ENCODE measurements around the gene GRIK4.

GRIK4 gene

DNA sequence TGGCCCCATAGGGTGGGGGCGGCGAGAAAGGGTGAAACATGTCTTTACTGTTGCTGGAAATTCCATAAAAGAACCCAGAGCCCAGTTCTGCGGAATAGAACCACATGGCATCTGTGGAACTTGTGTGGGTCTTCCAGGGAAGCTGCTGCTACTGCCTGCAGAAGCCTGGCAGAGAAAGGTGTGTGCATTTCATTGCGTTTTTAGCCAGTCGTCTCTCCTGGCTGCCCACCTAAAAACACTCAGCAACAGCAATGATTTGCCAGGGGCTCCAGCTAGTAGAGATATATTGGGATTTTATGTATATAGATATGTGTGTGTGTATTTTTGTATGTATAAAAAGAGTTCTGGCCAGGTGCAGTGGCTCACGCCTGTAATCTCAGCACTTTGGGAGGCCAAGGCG is 385.1 kb downstream of the GRIK4 start:
- DNase-seq: no peak

DNA sequence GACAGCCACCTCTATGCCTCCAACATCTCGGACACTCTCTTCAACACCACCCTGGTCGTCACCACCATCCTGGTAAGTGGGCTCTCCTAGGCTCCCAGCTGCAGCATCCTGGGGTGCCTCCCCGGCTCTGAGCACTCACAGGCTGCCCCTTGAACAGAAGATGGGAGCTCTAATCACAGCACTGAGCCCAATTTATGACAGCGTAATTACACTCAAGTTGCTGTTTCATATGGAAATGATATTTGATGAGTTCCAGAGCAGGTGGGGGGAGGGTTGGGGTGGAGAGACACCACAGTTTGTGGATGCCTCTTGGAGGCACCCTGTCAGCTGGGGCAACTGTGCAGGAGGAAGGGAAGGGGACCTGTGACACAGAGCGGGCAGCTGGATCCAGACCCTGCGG is 387.0 kb downstream of the GRIK4 start:
- DNase-seq: no peak

DNA sequence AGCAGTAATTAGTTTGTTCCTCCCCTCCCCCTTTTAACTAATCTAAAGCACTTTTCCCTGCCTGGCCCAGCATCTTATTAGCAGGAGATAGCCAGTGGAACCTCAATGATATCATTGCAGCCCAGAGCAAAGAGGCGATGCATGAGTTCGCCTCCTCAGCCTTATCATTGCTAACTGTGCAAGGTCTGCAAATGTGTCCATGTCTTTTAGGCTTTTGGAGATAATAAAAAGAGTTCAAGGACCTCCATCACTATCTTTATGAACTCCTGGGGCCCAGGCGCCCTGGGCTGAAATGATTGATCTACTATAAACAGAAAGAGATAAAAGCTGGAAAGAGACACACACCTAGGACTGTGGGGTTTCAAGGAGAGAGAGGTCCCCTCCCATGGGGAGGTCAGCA is 388.2 kb downstream of the GRIK4 start:
- peak; percentile 73 for DNase-seq

DNA sequence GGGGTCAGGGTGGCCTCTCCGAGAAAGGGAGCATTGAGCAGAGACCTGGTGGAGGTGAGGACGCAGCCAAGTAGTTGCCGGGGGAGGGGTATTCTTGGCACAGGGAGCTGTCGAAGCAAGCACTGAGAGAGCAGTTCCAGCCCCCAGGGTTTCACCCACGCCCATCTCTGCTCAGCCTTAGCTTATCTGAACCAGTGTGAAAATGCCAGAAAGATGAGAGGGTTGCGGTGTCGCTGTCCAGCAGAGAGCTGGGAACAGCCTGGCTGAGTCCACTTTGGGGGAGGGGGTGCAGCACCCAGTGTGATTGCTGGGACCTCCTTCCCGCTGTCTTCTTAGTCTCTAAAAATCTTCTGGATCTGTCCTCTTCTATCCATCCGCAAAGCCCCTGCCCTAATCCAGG is 389.1 kb downstream of the GRIK4 start:
- DNase-seq: peak; percentile 16

DNA sequence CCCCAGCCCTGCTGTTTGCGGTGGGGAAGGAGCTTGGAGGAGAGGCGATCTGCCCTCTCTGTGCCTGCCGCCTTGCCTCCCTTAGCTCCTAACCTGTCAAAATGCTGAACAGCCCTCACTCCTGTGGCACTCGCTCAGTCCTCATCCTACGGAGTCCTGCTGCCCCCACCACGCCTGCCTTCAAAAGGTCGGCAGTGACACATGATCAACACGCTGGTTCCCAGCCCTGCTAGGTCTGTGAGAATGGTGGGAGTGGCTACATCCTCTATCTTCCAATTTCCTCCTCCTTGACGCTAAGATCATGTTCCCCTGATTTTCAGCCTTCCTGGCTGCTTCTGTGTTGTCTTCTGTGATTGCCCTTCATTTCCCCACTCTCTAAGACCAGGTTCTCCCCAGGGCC is 392.1 kb downstream of the GRIK4 start:
- DNase-seq: no peak

DNA sequence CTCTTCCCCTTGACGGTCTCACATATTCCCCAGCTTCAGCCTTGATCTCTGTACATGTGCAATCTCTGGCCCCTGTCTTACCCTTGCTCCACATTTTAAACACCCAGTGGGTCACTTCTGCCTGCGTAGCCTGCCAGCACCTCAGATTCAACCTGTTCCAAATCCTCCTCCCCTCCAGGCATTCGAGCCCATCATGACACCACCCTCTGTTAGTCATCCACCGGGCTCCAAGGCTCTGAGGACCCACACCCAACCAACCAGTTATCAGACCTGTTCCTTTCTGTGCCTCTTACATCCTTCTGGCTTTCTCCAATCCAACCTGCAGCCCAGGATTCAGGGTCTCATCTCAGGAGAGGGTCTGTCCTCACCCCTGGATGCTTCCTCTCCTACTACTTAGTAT is 392.6 kb downstream of the GRIK4 start:
- DNase-seq: no peak

DNA sequence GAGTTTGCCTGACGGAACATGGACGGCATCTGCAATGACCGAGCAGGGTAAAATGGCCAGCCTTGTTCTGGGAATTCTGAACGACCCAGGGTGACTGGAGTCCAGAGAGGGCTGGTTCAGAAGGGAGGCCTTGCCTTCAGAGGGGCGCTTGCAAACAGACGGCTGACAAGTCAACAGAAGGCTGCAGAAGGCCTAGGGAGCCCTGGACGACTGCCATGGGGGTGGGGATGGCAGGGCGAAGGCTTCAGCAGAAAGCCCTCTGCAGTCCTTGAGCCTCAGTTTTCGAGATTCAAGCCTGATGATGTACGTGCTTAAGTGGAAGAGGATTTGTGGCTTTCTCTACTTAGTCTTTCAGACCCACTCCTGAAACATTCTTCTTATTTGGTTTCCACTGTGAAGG is 395.2 kb downstream of the GRIK4 start:
- DNase-seq: no peak

DNA sequence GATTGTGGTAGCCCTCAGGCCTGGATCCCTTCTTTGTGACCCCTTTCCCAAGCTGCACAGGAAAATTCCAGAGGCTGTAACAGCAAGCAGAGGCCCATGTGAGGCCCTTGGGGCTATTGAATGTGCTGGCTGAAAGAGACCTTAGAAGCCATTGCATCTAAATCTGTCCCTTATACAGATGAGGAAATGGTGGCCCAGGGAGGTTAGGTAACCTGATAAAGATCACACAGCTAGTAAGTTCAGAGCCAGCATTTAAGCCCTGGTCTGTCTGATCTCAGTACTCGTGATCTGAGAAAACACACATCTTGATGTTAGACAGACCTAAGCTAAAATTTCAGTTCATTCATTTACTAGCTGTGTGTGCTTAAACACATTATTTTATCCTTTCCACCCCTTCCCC is 396.4 kb downstream of the GRIK4 start:
- no peak for DNase-seq

DNA sequence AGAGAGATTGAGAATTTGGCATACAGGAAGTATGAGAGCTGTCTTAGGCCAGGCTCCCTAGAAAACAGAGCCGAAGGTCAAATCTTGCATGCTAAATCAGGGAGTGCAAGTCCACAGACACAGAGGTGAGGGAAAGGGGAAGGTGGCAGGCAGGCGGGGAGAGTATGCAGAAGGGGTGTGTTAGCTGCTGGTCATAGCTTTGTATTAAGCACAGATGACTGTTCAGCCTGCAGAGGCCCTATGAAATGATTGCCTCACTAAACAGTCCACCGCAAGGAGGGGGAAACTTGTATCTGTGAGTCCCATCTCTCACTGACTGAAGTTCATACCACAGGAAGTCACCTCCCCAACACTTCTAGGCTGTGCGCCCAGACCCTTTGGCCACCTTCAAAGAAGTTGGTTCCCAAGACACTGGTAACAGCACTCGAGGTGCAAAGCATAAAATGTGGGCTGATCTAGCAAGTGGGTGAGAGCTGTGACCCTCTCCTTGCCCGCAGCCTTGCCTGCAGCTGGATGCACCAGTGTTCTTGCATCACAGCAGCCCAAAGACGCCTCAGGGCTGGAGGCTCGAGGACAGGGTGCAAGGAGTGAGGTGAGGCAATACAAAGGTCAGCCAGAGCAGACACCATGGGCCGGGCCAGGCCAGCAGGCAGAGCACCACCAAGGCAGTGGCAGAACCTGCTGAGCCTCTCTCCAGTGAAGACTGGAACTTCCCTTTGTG is 397.1 kb downstream of the GRIK4 start:
- DNase-seq: peak; percentile 18

DNA sequence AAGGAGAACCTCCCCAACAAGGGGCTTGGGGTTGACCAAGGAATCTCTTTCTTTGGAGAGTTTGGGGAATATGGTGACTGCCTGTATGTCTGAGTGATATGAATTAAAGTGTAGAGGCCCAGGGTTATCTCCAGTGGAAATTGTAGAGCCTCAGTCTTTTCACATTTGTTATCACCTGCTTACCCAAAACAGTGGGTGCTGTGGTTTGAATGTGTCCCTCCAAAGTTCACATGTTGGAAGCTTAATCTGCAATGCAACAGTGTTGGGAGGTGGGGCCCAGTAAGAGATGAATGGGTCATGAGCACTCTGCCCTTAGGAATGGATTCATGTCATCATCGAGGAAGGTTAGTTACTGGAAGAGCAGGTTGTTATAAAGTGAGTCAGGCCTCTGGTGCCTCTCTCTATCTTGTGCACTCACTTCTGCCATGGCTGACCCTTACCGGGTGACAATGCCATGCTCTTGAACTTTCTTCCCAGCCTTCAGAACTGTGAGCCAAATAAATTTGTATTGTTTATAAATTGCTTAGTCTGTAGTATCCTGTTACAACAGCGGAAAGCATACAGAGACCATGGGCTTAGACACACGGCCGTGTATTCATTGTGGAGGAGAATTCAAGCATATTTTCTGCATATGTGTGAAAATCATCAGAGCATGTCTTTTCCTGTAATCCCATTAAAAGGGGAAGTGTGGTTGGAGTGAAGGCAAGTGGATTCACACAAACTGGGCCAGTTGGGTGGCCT is 398.3 kb downstream of the GRIK4 start:
- DNase-seq: peak; percentile 17

DNA sequence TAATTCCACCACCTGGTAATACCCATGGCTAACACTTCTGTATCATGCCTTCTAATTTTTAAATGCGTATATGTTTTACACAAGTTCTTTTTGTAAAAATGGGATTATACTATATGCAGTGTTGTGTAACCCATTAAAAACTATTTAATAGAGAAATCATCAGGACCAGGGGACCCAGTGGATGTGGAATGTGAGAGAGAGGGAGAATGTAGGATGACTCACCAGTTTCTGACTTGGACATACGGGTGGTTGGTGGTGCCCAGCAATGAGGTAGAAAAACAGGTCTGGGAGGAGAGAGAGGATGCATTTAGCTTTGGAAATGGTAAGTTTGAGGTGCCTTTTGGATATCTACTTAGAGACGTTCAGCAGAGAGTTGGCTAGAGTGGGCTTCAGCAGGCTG is 400.4 kb downstream of the GRIK4 start:
- no peak for DNase-seq

DNA sequence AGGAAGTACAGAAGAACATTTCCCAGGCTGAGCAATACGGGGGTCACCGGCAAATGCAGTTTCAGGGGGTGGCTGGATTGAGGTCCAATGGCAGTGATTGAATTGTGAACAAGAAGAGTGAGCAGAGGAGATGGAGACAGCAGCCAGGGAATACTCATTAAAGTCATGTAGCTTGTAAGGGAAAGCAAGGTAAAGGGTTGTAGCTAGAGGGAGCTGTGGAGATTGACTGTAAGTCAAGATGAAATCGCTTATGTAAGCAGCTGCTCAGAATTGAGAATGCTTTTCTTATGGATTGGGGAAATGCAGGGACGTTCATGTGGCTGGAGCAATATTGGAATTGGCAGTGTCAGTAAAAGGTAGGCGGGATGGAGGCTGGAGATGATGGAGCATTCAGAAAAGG is 401.0 kb downstream of the GRIK4 start:
- peak; percentile 37 for DNase-seq

DNA sequence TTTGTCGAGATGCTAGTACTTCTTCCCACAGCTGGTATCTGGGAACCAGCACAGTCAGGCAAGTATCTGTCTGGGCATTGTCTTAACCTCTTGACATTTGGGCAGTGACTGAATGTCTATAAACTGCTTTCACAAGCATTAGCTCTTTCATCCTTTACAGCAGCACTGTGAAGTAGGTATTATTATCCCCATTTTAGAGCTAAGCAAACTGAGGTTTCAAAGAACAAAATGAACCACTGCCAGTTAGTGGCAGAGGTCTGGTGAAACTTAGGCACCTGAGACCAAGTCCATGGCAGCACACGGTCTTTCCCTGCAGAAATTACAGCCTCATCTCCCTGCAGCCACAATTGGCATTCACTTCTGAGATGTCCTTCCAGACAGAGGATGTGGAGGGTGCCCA is 401.4 kb downstream of the GRIK4 start:
- DNase-seq: no peak

DNA sequence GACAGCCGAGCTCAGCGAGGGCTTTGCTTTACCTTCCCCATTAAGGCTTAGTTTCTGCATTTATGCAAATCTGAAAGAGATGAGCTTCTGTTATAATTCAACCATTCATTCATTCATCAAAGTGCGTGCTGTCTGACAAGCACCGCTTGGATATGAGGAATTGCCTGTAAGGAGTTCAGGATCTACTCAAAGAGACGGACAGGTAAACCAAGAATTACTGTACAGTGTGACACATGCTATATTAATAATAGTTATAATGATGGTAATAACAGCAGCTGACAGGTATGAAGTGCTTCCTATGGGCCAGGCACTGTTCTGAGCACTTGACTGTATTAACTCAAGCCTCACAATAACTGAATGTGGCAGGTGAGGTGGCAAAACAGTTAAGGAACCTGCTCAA is 402.5 kb downstream of the GRIK4 start:
- DNase-seq: no peak

DNA sequence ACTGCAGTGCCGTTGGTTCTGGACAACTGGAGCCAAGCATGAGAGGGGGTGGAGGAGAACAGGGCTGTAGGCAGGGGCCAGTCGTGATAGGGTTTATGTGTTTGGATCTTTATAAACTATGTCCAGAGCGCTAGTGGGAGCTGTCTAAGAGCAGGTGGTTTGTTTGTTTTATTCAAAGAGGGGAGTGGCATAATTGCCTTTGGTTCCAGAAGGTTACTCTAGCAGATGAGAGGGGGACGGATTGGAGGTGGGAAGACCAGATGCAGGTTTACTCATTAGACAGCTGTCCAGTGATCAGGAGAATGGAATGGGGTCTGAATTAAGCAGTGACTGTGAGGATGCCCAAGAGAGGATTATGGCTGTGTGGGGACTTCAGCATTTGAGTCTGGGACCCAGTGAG is 403.1 kb downstream of the GRIK4 start:
- DNase-seq: no peak

DNA sequence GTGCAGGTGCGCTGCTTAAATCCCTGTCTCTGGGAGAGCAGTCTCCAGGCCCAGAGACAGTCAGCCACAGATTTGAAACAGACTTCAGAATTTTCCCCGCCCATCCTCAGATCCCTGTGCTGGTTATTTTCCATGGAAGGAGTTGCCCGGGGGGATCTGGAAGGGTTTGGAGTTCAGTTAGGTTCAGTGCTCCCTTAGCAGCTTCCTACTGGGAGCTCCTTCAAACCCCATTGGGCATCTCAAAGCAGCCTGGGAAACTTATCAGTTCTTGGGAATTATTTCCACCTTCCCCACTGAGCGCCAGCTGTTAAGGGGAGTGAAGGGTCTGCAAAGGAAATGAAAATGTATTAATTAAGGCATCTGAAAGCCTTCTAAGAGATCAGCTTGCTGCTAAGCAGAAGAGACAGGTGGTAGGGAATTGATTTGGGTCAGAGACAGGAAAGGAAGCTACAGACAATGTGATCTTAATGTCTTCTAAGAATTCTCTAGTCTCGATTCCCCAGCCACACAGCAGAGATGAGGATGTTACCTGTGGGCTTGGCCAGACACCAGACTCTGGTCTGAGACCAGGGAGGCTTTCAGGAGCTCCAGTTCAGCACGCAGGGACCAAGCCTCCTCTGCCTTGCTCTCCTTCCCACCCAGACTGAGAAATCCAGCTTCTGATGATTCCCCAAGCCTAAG is 406.2 kb downstream of the GRIK4 start:
- DNase-seq: no peak

DNA sequence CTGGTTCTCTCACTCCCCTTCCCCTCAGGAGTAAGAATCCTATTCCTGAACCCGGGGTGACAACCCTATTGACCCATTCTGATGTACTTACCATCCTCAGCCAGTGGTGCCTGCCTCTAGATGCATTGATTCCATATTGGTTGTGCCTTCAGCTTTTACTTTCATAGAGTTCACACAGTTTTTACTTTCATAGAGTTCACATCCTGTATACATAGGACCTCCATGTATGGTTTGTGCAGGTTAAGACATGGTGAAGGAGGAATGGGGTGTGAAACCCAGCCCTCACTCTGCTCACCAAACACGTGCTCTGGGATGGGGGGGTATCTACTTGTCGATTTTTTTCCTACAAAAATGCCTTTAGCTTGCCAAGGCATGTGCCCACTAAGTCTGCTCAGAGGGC is 406.7 kb downstream of the GRIK4 start:
- DNase-seq: no peak

DNA sequence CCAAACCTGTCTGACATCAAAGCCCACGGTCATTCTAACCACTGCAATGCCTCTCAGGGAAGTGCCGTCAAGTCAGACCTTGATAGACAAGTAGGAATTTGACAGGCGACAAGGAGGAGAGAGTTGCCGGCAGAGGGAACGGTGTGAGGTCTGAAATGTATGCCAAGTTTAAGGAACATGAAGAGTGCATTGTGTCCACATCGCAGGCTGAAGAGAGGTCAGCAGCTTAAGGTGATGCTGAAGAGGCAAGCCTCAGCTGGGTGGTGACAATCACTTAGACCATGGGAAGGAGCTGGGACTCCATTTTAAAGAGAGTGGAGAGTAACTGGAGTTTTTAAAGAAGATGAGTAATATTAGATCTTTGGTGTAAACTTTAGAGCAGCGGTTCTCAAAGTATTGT is 407.5 kb downstream of the GRIK4 start:
- DNase-seq: no peak

DNA sequence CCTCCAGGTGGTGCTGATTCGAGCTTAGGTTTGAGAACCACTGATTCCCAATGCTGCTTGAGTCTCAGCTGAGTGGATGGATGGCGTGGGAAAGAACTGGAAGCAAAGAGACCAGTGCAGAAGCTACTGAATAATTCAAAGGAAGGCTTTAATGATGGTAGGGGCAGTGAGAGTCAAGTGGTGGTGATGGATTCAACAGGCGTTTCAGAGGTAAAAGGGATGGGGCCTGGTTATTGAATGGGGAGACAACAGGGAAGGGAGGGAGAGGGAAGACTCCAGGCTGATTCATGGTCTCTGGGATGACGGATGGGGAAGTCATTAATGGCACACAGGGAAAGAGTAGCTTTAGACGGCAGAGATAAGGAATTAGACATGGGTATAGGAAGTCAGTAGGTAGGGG is 408.0 kb downstream of the GRIK4 start:
- no peak for DNase-seq

DNA sequence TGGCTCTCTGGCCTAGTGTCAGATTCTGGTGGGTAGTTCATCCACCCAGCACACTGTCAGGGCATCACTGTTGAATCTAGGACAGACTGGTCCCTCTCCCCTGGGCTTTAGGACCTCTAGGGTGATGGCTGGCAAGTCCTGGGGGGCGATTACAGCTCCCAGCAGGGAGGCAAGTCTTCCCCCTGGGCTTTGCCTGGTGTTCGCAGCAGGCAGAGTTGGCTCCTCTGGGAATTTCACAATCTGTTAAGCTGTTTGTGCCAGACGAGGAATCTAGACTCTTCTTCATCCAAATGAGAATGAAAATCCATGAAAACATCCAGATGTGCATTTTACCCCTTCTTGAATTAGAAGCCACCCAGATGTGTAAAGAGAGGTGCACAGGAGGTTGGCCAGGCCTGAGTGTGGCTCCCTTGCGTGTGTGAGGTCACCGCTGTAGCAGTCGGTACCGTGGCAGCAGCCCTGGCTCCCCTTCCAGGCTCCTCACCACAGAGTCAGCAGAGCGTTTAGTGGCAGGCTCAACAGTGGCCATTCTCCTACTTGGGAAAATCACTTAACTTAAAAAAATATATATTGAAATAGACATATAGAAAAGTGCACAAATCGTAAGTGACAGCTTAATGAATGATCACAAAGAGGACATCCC is 412.4 kb downstream of the GRIK4 start:
- DNase-seq: no peak

DNA sequence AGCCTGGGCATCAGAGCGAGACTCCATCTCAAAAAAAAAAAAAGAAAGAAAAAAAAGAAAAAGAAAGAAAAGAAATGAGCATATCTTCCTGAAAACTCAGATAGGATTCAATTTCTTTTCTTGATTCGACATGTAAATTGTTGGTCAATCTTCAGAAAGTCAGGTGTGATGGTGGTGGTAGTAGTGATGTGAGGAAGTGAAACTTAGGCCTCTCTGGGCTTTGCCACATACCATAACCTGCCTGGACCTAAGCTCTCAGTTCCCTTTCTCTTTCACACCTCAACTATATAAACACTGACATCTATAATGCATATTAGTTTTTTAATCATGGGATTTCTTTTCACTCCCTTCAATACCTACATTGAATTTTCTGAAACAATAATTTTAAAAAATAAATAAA is 414.4 kb downstream of the GRIK4 start:
- no peak for DNase-seq

DNA sequence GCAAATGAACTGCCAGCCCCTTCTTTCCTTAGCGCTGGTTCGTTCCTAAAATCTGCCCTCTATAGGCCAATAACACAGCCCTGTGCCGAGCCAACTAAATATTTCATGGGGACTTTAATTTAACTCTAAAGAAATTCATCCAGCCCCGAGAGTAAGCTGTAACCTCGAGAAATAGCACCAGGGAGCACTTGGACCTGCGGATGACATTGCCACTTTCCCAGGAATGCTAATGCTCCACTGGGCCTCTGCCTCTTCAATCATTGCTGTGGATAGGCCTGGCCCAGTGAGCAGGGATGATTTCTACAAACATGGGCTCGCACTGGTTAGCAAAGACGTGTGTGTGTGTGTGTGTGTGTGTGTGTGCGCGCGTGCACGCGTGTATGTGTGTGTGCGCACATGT is 417.1 kb downstream of the GRIK4 start:
- DNase-seq: no peak

DNA sequence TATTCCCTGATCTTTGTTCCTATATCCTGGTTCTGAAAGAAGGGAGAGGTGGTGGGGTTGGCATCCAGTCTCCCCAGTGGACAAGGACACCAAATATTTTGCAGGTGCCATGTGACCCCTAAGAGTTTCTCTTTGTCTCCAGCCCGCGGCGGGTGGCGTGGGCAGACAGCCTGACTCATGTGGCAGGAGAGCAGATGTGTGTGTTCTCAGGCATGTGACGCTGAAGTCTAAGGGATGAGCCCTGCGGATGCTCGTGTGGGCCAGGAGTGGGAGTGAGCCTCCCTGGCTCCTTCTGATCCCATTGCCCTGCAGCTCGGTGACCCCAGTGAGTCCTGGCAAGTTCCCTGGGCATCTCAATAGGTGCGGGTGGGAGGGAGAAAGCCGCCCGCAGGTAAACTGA is 417.5 kb downstream of the GRIK4 start:
- no peak for DNase-seq

DNA sequence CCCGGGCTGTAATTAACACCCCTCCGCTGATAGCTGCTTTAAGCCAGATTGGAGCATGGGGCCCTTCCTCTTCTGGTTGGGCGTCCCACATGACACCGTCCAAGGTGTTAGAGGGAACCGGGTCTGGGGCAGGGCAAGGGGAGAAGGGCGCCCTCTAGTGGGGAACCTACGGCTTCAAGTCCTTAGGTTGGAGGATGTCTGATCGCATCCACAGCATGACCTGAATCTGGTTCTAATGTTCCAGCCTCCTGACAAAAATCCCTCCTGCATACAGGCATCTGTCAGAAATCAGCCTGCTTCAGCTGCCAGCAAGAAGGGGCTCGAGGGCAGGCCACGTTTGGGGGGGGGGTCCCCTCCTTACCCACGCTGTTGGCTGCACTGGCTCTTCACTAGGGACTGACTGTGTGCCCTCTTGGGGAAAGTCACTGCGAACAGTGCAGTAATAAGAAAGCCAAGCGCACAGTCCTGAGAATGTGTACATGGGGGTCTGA is 418.2 kb downstream of the GRIK4 start:
- peak; percentile 65 for DNase-seq
